Smooth muscle cell (in vitro differentiated cells): Measurements from ENCODE around the gene VARS2. TPM values are rescaled to one million over a fixed set of nuclear protein-coding genes. Genes with fewer than 3 reads are reported as not detected.
A peak's percentile ranks its signal among the peaks of the same experiment; 100 is the strongest.
"Not testable (repeated sequence)": the region's sequence is repeated elsewhere in the genome, so short reads cannot be mapped to it uniquely, and the experiment has no call there.

Source experiments
- DNase-seq: peaks from one replicate; lab custom pipeline; 2025; ENCODE audit not compliant: unreplicated experiment; lab: John Stamatoyannopoulos, UW
- H2AFZ ChIP-seq: fragments of 200-600 bp; sonication (generic); 2 replicates; pipeline ENCODE4 v1.6.0; 2016; ENCODE audit warnings: antibody characterized with exemption, low read depth, mild to moderate bottlenecking
- H3F3A ChIP-seq: fragments of 200-600 bp; sonication (generic); 2 replicates; pipeline ENCODE4 v1.6.0; 2017; ENCODE audit warnings: antibody characterized with exemption, low read depth
- H3K27ac ChIP-seq: fragments of 200-600 bp; sonication (generic); 2 replicates; pipeline ENCODE4 v1.5.1; 2016; ENCODE audit warnings: low read depth, mild to moderate bottlenecking
- H3K27me3 ChIP-seq: fragments of 200-600 bp; sonication (generic); 2 replicates; pipeline ENCODE4 v1.6.1; 2016; ENCODE audit warnings: low read depth, mild to moderate bottlenecking
- H3K36me3 ChIP-seq: fragments of 200-600 bp; sonication (generic); 2 replicates; pipeline ENCODE4 v1.5.1; 2016; ENCODE audit warnings: low read depth
- H3K4me1 ChIP-seq: fragments of 200-600 bp; sonication (generic); 2 replicates; pipeline ENCODE4 v1.5.1; 2016; ENCODE audit warnings: low read depth
- H3K4me2 ChIP-seq: fragments of 200-600 bp; sonication (generic); 2 replicates; pipeline ENCODE4 v1.6.0; 2016; ENCODE audit warnings: mild to moderate bottlenecking
- H3K4me3 ChIP-seq: fragments of 200-600 bp; sonication (generic); 2 replicates; pipeline ENCODE4 v1.5.1; 2016; ENCODE audit warnings: mild to moderate bottlenecking
- H3K79me2 ChIP-seq: fragments of 200-600 bp; sonication (generic); 2 replicates; pipeline ENCODE4 v1.6.0; 2016; ENCODE audit warnings: low read depth, mild to moderate bottlenecking
- H3K9ac ChIP-seq: fragments of 200-600 bp; sonication (generic); 2 replicates; pipeline ENCODE4 v1.6.0; 2016; ENCODE audit warnings: low read depth
- H3K9me3 ChIP-seq: fragments of 200-600 bp; sonication (generic); replicated peaks from 2 replicates; pipeline ENCODE4 v1.5.1; 2016; ENCODE audit warnings: low read depth
- H4K20me1 ChIP-seq: fragments of 200-600 bp; sonication (generic); 2 replicates; pipeline ENCODE4 v1.6.0; 2016; ENCODE audit warnings: low read depth
- WGBS: methylation state at CpG from one replicate; pipeline ENCODE4 v1.1.7; 2016; ENCODE audit warnings: low lambda C conversion rate; 5-methylcytosine and 5-hydroxymethylcytosine counted together
- polyA plus RNA-seq: library from polyadenylated mRNA; unstranded; fragments of >200 nt; fragmentation: Nextera tagmentation; extraction: Ambion mirVana; gene quantifications from 2 replicates; pipeline ENCODE4 v1.2.1, GENCODE V29; 2016
- total RNA-seq: library from RNA; depleted of rRNA; stranded (reverse); fragments of >200 nt; gene quantifications from 2 replicates; pipeline ENCODE4 v1.2.3, GENCODE V29; 2014
- TF ChIP-seq, protein P1 (sequence below): fragments of 200-600 bp; sonication (generic); IDR thresholded peaks from 2 replicates; pipeline ENCODE4 v1.5.1; 2017; ENCODE audit warnings: borderline replicate concordance, mild to moderate bottlenecking, antibody characterized with exemption; ENCODE audit not compliant: insufficient read depth, poor library complexity, severe bottlenecking

The VARS2 gene
- total and polyA plus RNA-seq, 2 experiments from 2014 or later = 15.1 to 15.4 TPM

DNA sequence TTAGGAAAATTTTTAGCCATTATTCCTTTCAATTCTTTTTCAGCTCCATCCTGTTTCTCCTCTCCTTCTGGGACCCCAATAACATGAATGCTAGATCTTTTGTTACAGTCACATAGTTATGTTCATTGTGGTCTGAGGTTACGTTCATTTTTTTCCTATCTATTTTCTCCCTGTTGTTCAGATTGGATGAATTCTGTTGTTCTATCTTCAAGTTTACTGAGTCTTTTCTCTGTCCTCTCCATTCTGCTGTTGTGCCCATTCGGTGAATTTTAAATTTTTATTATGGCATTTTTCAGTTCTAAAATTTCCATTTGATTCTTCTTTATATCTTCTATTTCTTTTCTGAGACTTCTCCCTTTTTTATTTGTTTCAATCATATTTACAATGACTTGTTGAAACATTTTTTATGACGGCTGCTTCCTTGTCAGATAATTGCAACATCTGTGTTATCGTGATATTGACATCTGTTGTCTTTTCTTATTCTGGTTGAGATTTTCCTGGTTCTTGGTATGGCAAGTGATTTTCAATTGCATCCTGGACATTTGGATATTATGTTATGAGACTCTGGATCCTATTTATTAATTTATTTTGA, 42.4 kb upstream of the VARS2 start:
- no peaks in the 10 kb centered on the region for H4K20me1 ChIP-seq
- no peak overlapping the region for H2AFZ ChIP-seq
- H3K27me3 ChIP-seq = no peaks in the 10 kb centered on the region
- peaks cover 4% of the 10 kb centered on the region for H3K4me1 ChIP-seq
- H3K36me3 ChIP-seq = no peaks in the 10 kb centered on the region
- no peak overlapping the region for H3K9ac ChIP-seq
- no peak overlapping the region for H3K27ac ChIP-seq
- no peak overlapping the region for H3K4me2 ChIP-seq
- TF ChIP-seq, protein P1, sequence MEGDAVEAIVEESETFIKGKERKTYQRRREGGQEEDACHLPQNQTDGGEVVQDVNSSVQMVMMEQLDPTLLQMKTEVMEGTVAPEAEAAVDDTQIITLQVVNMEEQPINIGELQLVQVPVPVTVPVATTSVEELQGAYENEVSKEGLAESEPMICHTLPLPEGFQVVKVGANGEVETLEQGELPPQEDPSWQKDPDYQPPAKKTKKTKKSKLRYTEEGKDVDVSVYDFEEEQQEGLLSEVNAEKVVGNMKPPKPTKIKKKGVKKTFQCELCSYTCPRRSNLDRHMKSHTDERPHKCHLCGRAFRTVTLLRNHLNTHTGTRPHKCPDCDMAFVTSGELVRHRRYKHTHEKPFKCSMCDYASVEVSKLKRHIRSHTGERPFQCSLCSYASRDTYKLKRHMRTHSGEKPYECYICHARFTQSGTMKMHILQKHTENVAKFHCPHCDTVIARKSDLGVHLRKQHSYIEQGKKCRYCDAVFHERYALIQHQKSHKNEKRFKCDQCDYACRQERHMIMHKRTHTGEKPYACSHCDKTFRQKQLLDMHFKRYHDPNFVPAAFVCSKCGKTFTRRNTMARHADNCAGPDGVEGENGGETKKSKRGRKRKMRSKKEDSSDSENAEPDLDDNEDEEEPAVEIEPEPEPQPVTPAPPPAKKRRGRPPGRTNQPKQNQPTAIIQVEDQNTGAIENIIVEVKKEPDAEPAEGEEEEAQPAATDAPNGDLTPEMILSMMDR = no peak
- no peaks in the 10 kb centered on the region for H3K79me2 ChIP-seq
- no peak for DNase-seq
- no peak overlapping the region for H3K4me3 ChIP-seq
- H3F3A ChIP-seq = peaks cover 3% of the 10 kb centered on the region
- H3K9me3 ChIP-seq = no peaks in the 10 kb centered on the region
- 68% methylated on average over 4 of the region's 4 CpGs for WGBS

DNA sequence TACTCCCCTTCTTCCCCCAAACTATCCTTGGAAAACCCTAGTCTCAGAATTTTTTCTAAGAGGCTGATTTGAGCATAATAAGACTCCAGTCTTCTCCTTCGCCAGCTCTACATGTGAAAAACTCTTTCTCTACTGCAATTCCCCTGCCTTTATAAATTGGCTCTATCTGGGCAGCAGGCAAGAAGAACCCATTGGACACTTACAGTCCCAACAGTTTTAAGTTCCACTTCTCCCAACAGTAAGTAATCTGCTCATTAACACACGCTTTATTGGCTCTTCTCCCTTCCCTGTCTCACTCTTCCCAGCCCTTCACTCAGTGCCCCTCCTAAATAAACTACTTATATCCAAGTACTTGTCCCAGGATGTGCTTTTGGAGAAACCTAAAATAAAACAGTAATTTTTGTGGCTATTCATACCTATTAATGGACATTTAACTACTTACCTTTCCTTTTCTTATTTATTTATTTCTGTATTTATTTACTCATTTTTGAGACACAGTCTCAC, 40.8 kb upstream of the VARS2 start:
- 91% methylated on average over 2 of the region's 2 CpGs for WGBS
- Histone ChIP-seq H2AFZ (no peak overlapping the region), H3K27ac (no peak overlapping the region), H3K79me2 (no peaks in the 10 kb centered on the region), H3K4me3 (no peak overlapping the region), H3K36me3 (no peaks in the 10 kb centered on the region), H3F3A (peaks cover 4% of the 10 kb centered on the region), H4K20me1 (no peaks in the 10 kb centered on the region), H3K4me2 (no peak overlapping the region), H3K9ac (no peak overlapping the region), H3K4me1 (peaks cover 8% of the 10 kb centered on the region), H3K27me3 (no peaks in the 10 kb centered on the region), H3K9me3 (no peaks in the 10 kb centered on the region)
- no peak for DNase-seq
- TF ChIP-seq, protein P1 = no peak

DNA sequence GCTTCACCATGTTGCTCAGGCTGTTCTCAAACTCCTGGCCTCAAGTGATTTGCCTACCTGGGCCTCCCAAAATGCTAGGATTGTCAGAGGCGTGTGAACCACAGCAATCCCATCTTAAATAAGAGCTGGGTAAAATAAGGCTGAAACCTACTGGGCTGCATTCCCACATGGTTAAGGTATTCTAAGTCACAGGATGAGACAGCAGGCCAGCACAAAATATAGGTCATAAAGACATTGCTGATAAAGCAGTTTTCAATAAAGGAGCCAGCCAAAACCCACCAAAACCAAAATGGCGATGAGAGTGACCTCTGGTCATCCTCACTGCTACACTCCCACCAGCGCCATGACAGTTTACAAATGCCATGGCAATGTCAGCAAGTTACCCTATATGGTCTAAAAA, 40.2 kb upstream of the VARS2 start:
- not testable (repeated sequence) for H3F3A ChIP-seq, H2AFZ ChIP-seq, H3K9me3 ChIP-seq, H3K79me2 ChIP-seq, H3K4me3 ChIP-seq, H3K27ac ChIP-seq, H3K27me3 ChIP-seq, H3K9ac ChIP-seq, DNase-seq, H4K20me1 ChIP-seq, H3K36me3 ChIP-seq, H3K4me2 ChIP-seq
- peaks cover 10% of the 10 kb centered on the region for H3K4me1 ChIP-seq
- 99% methylated on average over 3 of the region's 3 CpGs for WGBS

DNA sequence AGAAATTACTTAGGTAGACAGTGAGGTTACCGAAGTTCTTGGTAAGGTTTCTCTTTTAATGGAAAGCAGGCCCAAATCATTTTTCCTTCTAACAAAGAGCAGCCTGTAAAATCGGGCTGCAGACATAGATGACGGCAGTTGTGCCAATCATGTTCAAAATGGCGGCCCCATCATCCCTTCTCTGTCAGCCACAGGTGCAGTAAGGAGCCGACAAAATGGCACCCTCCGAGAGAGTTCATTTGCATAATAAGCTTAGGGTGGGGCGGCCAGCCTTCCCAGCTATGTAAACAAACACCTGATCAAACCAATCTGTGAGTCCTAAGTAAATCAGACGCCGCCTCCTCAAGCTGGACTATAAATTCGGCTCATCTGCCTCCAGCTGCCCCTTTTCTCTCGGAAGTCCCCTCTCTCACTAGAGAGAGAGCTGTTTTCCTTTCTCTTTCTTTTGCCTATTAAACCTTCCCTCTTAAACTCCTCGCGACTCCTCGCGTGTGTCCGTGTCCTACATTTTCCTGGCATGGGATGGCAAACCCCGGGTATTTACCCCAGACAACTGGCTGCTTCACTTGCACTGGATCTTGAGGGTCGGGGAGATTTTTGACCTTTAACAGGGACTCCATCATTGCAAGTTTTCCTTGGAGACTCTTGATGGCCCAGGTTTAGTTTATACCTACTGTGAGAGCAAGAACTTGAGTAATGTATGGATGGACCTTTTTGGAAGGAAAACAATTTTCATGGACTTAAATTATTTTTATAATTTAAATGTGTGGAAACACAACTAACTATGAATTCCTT, 38.6 kb upstream of the VARS2 start:
- DNase-seq = no peak
- H3F3A ChIP-seq = peaks cover 4% of the 10 kb centered on the region
- peak overlapping the region; percentile 79 for H3K27ac ChIP-seq
- no peaks in the 10 kb centered on the region for H3K36me3 ChIP-seq
- peak overlapping the region; percentile 39 for H3K9ac ChIP-seq
- no peak overlapping the region for H3K4me3 ChIP-seq
- TF ChIP-seq, protein P1 = no peak
- H3K4me2 ChIP-seq = no peak overlapping the region
- WGBS = 95% methylated on average over 18 of the region's 18 CpGs
- no peak overlapping the region for H2AFZ ChIP-seq
- H3K79me2 ChIP-seq = no peaks in the 10 kb centered on the region
- H4K20me1 ChIP-seq = no peaks in the 10 kb centered on the region
- H3K4me1 ChIP-seq = peaks cover 18% of the 10 kb centered on the region
- H3K9me3 ChIP-seq = no peaks in the 10 kb centered on the region
- no peaks in the 10 kb centered on the region for H3K27me3 ChIP-seq
